ENCODE data around the gene TUBGCP2. TPM values are rescaled to one million over a fixed set of nuclear protein-coding genes. Genes with fewer than 3 reads are reported as not detected.

Gene TUBGCP2
- total and polyA plus RNA-seq, 9 of the 15 experiments (the other 6 are each of a cell fraction or from before 2014, with no cell fraction given): 4.3 to 56.6 (median 28.4) TPM

GRCh38 chr10:133336577-133337369 is 28.1 kb upstream of the TUBGCP2 start, which contains the start of gene CALY (continued):
- TF ChIP-seq AFF1 (IDR thresholded peaks at IDR 0.05; ENCODE audit: low read depth in 1 of 2, partially characterized antibody in 2 of 2) (no peak), ZC3H8 (IDR thresholded peaks at IDR 0.05) (no peak), MITF (IDR thresholded peaks at IDR 0.05) (no peak), CAMTA2 (CRISPR knock-in tag; conservative IDR thresholded peaks at IDR 0.05) (no peak), ATF2 (CRISPR knock-in tag; IDR thresholded peaks at IDR 0.05) (no peak), HEY1 (CRISPR knock-in tag; IDR thresholded peaks at IDR 0.05; ENCODE audit: borderline replicate concordance) (no peak), MYBL2 (IDR thresholded peaks at IDR 0.05; ENCODE audit: low read depth) (no peak), MYBL2 (CRISPR knock-in tag; IDR thresholded peaks at IDR 0.05; ENCODE audit: borderline replicate concordance) (no peak), LARP7 (IDR thresholded peaks at IDR 0.05) (no peak), E2F5 (CRISPR knock-in tag; IDR thresholded peaks at IDR 0.05) (no peak), E2F6 (IDR thresholded peaks at IDR 0.05; ENCODE audit: borderline replicate concordance in 1 of 2, extremely low read depth in 1 of 2, insufficient read depth in 1 of 2, insufficient read length in 1 of 2, low read depth in 1 of 2, low read length in 1 of 2, poor library complexity in 1 of 2, severe bottlenecking in 1 of 2) (no peak), RBM22 (IDR thresholded peaks at IDR 0.05; ENCODE audit: low read depth, low read length, poor library complexity, severe bottlenecking) (no peak), ATF6 (CRISPR knock-in tag; IDR thresholded peaks at IDR 0.05) (no peak), ZNF263 (CRISPR knock-in tag; IDR thresholded peaks at IDR 0.05; ENCODE audit: borderline replicate concordance) (0 out of 2 replicates have a peak, but pooled peaks have one; percentile 20), DIDO1 (tag; IDR thresholded peaks at IDR 0.05; ENCODE audit: low read depth) (no peak)
